IMR-90 (cell line): ENCODE measurements around the gene PAMR1. TPM values are rescaled to one million over a fixed set of nuclear protein-coding genes. Genes with fewer than 3 reads are reported as not detected.

Source experiments
- ATAC-seq: fragments of 200-7000 bp; cut with Tn5 transposase; 2 replicates; pipeline ENCODE4 v1.9.1; 2020; ENCODE audit warnings: low read depth, mild to moderate bottlenecking, moderate library complexity
- BruUV-seq: library from RNA; stranded (reverse); fragments of 400-500 nt; replicated peaks from 2 replicates; lab custom pipeline; 2021; lab: Mats Ljungman, UMichigan
- CTCF ChIA-PET: fragments of 300-600 bp; formaldehyde crosslinking; extraction: SDS; loops from one replicate; lab custom pipeline; 2021; ENCODE audit warnings: antibody characterized with exemption; lab: Yijun Ruan, JAX
- POLR2A ChIA-PET: fragments of 300-600 bp; sonication (Branson Sonifier 250); formaldehyde crosslinking; loops from one replicate; lab custom pipeline; 2022; ENCODE audit warnings: antibody characterized with exemption; ENCODE audit not compliant: unreplicated experiment; lab: Charles Lee
- DNase-seq: peaks from one replicate; pipeline ENCODE4 v3.0.0; 2013
- H2AFZ ChIP-seq: replicated peaks from 2 replicates; pipeline ENCODE3; 2013; ENCODE audit warnings: low read length, mild to moderate bottlenecking; ENCODE audit not compliant: poor library complexity
- H2AK5ac ChIP-seq: 2 replicates; pipeline ENCODE4 v1.6.1; 2013; ENCODE audit warnings: low read depth, low read length, inconsistent platforms
- H2AK9ac ChIP-seq: replicated peaks from 2 replicates; pipeline ENCODE3; 2013; ENCODE audit warnings: mild to moderate bottlenecking, low read depth, low read length, moderate library complexity; ENCODE audit not compliant: poor library complexity
- H2BK120ac ChIP-seq: 2 replicates; pipeline ENCODE4 v1.6.1; 2013; ENCODE audit warnings: low read depth, low read length, inconsistent platforms
- H2BK15ac ChIP-seq: 3 replicates; pipeline ENCODE4 v1.6.1; 2013; ENCODE audit warnings: low read depth, low read length, inconsistent platforms
- H2BK20ac ChIP-seq: 2 replicates; pipeline ENCODE4 v1.6.1; 2013; ENCODE audit warnings: low read depth, mild to moderate bottlenecking, inconsistent platforms, low read length, moderate library complexity
- H2BK5ac ChIP-seq: 2 replicates; pipeline ENCODE4 v1.6.1; 2013; ENCODE audit warnings: mild to moderate bottlenecking, low read depth, low read length, inconsistent platforms; ENCODE audit not compliant: poor library complexity, severe bottlenecking
- H3K14ac ChIP-seq: replicated peaks from 2 replicates; pipeline ENCODE4 v1.6.1; 2013; ENCODE audit warnings: low read depth, low read length, inconsistent platforms
- H3K18ac ChIP-seq: 2 replicates; pipeline ENCODE4 v1.6.1; 2013; ENCODE audit warnings: low read depth, low read length, control low read depth
- H3K23ac ChIP-seq: 2 replicates; pipeline ENCODE4 v1.6.1; 2013; ENCODE audit warnings: low read depth, low read length, inconsistent platforms
- H3K27ac ChIP-seq: 2 replicates; pipeline ENCODE4 v1.5.1; 2013; ENCODE audit warnings: mild to moderate bottlenecking, control low read depth, low read length; ENCODE audit not compliant: insufficient read depth
- H3K27me3 ChIP-seq: 2 replicates; pipeline ENCODE4 v1.6.1; 2013; ENCODE audit warnings: low read length; ENCODE audit not compliant: control insufficient read depth, insufficient read depth
- H3K36me3 ChIP-seq: 2 replicates; pipeline ENCODE4 v1.6.1; 2013; ENCODE audit warnings: low read length, mixed read lengths; ENCODE audit not compliant: control insufficient read depth, insufficient read depth
- H3K4ac ChIP-seq: 2 replicates; pipeline ENCODE4 v1.6.1; 2013; ENCODE audit warnings: low read depth, low read length, inconsistent platforms
- H3K4me1 ChIP-seq: 2 replicates; pipeline ENCODE4 v1.6.1; 2013; ENCODE audit warnings: low read length, mixed read lengths; ENCODE audit not compliant: control insufficient read depth, insufficient read depth
- H3K4me2 ChIP-seq: 2 replicates; pipeline ENCODE4 v1.6.1; 2013; ENCODE audit warnings: low read depth, mild to moderate bottlenecking, control low read depth, low read length, moderate library complexity
- H3K4me3 ChIP-seq: 2 replicates; pipeline ENCODE4 v1.5.1; 2013; ENCODE audit warnings: low read depth, mild to moderate bottlenecking, control low read depth, low read length, moderate library complexity; ENCODE audit not compliant: insufficient read depth
- H3K56ac ChIP-seq: 2 replicates; pipeline ENCODE4 v1.6.1; 2013; ENCODE audit warnings: low read length, inconsistent platforms; ENCODE audit not compliant: insufficient read depth; ENCODE audit errors: extremely low read depth
- H3K79me1 ChIP-seq, 2 experiments: 2 replicates each; pipeline ENCODE4 v1.6.1; 2013; ENCODE audit warnings: low read length in 2 of 2, inconsistent platforms in 1 of 2, low read depth in 1 of 2
- H3K9ac ChIP-seq: 2 replicates; pipeline ENCODE4 v1.6.1; 2013; ENCODE audit warnings: low read depth, low read length, control low read depth
- H3K9me1 ChIP-seq: 2 replicates; pipeline ENCODE4 v1.6.1; 2013; ENCODE audit warnings: low read length, inconsistent platforms; ENCODE audit not compliant: insufficient read depth
- H3K9me3 ChIP-seq: 2 replicates; pipeline ENCODE4 v1.6.1; 2013; ENCODE audit warnings: low read length; ENCODE audit not compliant: control insufficient read depth, insufficient read depth
- H4K20me1 ChIP-seq: 2 replicates; pipeline ENCODE4 v1.6.1; 2013; ENCODE audit warnings: low read length, inconsistent platforms; ENCODE audit not compliant: insufficient read depth
- H4K5ac ChIP-seq: 2 replicates; pipeline ENCODE4 v1.6.1; 2013; ENCODE audit warnings: mild to moderate bottlenecking, low read depth, low read length, control low read depth
- H4K8ac ChIP-seq, 2 experiments: 2 replicates each; pipeline ENCODE4 v1.6.1; 2013; ENCODE audit warnings: low read depth in 2 of 2, low read length in 2 of 2, control low read depth in 1 of 2, inconsistent platforms in 1 of 2
- H4K91ac ChIP-seq: 2 replicates; pipeline ENCODE4 v1.6.1; 2013; ENCODE audit warnings: low read depth, low read length, inconsistent platforms; ENCODE audit not compliant: insufficient read depth
- BHLHE40 ChIP-seq: fragments of 150-350 bp; IDR thresholded peaks from 2 replicates; pipeline ENCODE4 v1.6.1; 2016; ENCODE audit warnings: mild to moderate bottlenecking, low read depth, low read length
- CEBPB ChIP-seq: IDR thresholded peaks from 2 replicates; pipeline ENCODE4 v1.6.1; 2012; ENCODE audit warnings: low read depth, low read length, improper control_type of control experiment
- CHD1 ChIP-seq: IDR thresholded peaks from 2 replicates; pipeline ENCODE4 v1.6.1; 2012; ENCODE audit warnings: low read depth, low read length, improper control_type of control experiment
- CTCF ChIP-seq: conservative IDR thresholded peaks from 2 replicates; pipeline ENCODE4 v1.5.1; 2012; ENCODE audit warnings: mild to moderate bottlenecking, low read depth, low read length, improper control_type of control experiment
- ELK1 ChIP-seq: fragments of 150-350 bp; IDR thresholded peaks from 2 replicates; pipeline ENCODE4 v1.6.1; 2016; ENCODE audit warnings: low read depth, mild to moderate bottlenecking, low read length, moderate library complexity, borderline replicate concordance
- FOS ChIP-seq: fragments of 150-350 bp; IDR thresholded peaks from 2 replicates; pipeline ENCODE4 v1.6.1; 2016; ENCODE audit warnings: low read depth, low read length
- MAFK ChIP-seq: IDR thresholded peaks from 2 replicates; pipeline ENCODE4 v1.6.1; 2012; ENCODE audit warnings: low read depth, low read length, improper control_type of control experiment
- NFE2L2 ChIP-seq: fragments of 150-350 bp; IDR thresholded peaks from 2 replicates; pipeline ENCODE4 v1.6.1; 2016; ENCODE audit warnings: low read depth, mild to moderate bottlenecking, low read length
- POLR2A ChIP-seq: IDR thresholded peaks from 2 replicates; pipeline ENCODE4 v1.6.1; 2012; ENCODE audit warnings: mild to moderate bottlenecking, low read depth, low read length
- RAD21 ChIP-seq: IDR thresholded peaks from 2 replicates; pipeline ENCODE4 v1.6.1; 2012; ENCODE audit warnings: low read length, improper control_type of control experiment
- RCOR1 ChIP-seq: IDR thresholded peaks from 2 replicates; pipeline ENCODE4 v1.6.1; 2012; ENCODE audit warnings: mild to moderate bottlenecking, low read length, improper control_type of control experiment; ENCODE audit not compliant: insufficient replicate concordance
- RFX5 ChIP-seq: IDR thresholded peaks from 2 replicates; pipeline ENCODE4 v1.8.0; 2012; ENCODE audit warnings: low read depth, mild to moderate bottlenecking, low read length, moderate library complexity
- SMC3 ChIP-seq: fragments of 150-350 bp; IDR thresholded peaks from 2 replicates; pipeline ENCODE4 v1.6.1; 2016; ENCODE audit warnings: low read depth, mild to moderate bottlenecking, antibody characterized with exemption, low read length, moderate library complexity
- USF2 ChIP-seq: fragments of 150-350 bp; IDR thresholded peaks from 2 replicates; pipeline ENCODE4 v1.6.1; 2017; ENCODE audit warnings: mild to moderate bottlenecking, antibody characterized with exemption, low read length, low read depth
- WGBS, 2 experiments: methylation state at CpG; one replicate each; pipeline versions ENCODE4 v1.1.5 to v1.1.7; 2013; ENCODE audit warnings: missing lambda C conversion rate in 2 of 2; ENCODE audit not compliant: insufficient read length in 1 of 2; ENCODE audit errors: extremely low coverage in 2 of 2; 5-methylcytosine and 5-hydroxymethylcytosine counted together
- dilution Hi-C: fragments of 300-500 bp; cut with HindIII; formaldehyde crosslinking; loops from one replicate; pipeline ENCODE4 v1.14.3; 2018; ENCODE audit warnings: low sequenced_read_pairs; ENCODE audit not compliant: unreplicated experiment
- in situ Hi-C: fragments of 300-500 bp; cut with MboI; formaldehyde crosslinking; loops from 3 replicates; pipeline ENCODE4 v1.14.3; 2019; ENCODE audit warnings: low sequenced_read_pairs, inconsistent platforms, mixed read lengths
- intact Hi-C: fragments of 100-400 bp; cut with micrococcal nuclease; formaldehyde crosslinking; loops from 2 replicates; pipeline ENCODE4 v1.10.0; 2022
- polyA plus RNA-seq, 3 experiments: library from polyadenylated mRNA; depleted of rRNA; stranded (reverse); fragments of >200 nt; gene quantifications; 2 replicates each; pipeline ENCODE4 v1.2.3, GENCODE V29; 2012; ENCODE audit warnings: low replicate concordance in 1 of 3
- total RNA-seq: library from RNA; depleted of rRNA; stranded (reverse); fragments of >200 nt; gene quantifications from 2 replicates; pipeline ENCODE4 v1.2.3, GENCODE V29; 2012

PAMR1 gene
- total and polyA plus RNA-seq, 2 of the 4 experiments (the other 2 are of a cell fraction): 70.7 to 80.7 TPM

GRCh38 chr11:35398881-35399280 lies 126.5 kb downstream of the PAMR1 start:
- ATAC-seq: peak; percentile 48; the same call in 1 of the 2 replicates
- intact Hi-C loops: loop anchor here (10.0 kb wide), 1 partner anchor 1034 kb away; no protein-coding TSS in a partner anchor

More at GRCh38 chr11:35398881-35399280, 126.5 kb downstream of the PAMR1 start:
- Histone ChIP-seq H2AK9ac (no peak overlapping the region), H2BK5ac (peak overlapping the region; percentile 66), H2BK20ac (peak overlapping the region; percentile 39), H2BK120ac (peak overlapping the region; percentile 76), H2AK5ac (peak overlapping the region; percentile 65; the same call in 1 of the 2 replicates), H4K5ac (peak overlapping the region; percentile 33; the same call in 1 of the 2 replicates), H3K27ac (no peak overlapping the region), H3K9me3 (no peaks in the 10 kb centered on the region), H2BK15ac (no peak overlapping the region), H3K36me3 (no peaks in the 10 kb centered on the region), H3K9me1 (peaks cover 3% of the 10 kb centered on the region; the same call in 1 of the 2 replicates), H3K9ac (no peak overlapping the region), H3K4ac (peak overlapping the region; percentile 59), H3K18ac (peak overlapping the region; percentile 59; the same call in 1 of the 2 replicates), H3K4me1 (peaks cover 12% of the 10 kb centered on the region), H4K20me1 (no peaks in the 10 kb centered on the region), H4K91ac (peak overlapping the region; percentile 74; the same call in 1 of the 2 replicates), H4K8ac (peak overlapping the region; percentile 35 to 56; a peak in 3 of 4 replicates), H3K56ac (no peak overlapping the region), H3K4me3 (no peak overlapping the region), H3K14ac (peak overlapping the region; percentile 87), H2AFZ (no peak overlapping the region), H3K27me3 (no peaks in the 10 kb centered on the region), H3K4me2 (no peak overlapping the region), H3K79me1 (no peaks in the 10 kb centered on the region; a peak in 1 of 4 replicates), H3K23ac (0 out of 2 replicates have a peak overlapping the region, but pooled peaks have one; percentile 60)
- WGBS, 2 experiments: no CpG with 5 or more reads among the region's 1 CpG
- no TSS peak for BruUV-seq
- CTCF ChIA-PET: no interaction called here
- peak; percentile 19 for DNase-seq
- dilution Hi-C loops: no loop called here
- TF ChIP-seq MAFK (no peak), CTCF (no peak), RFX5 (no peak), ELK1 (no peak), USF2 (no peak), NFE2L2 (no peak), CEBPB (no peak), RCOR1 (no peak), RAD21 (no peak), BHLHE40 (no peak), FOS (no peak), SMC3 (no peak), POLR2A (no peak), CHD1 (no peak)
- in situ Hi-C loops: no loop called here
- POLR2A ChIA-PET: no interaction called here
